Measurements from ENCODE around the gene BABAM2.

BABAM2 gene

DNA sequence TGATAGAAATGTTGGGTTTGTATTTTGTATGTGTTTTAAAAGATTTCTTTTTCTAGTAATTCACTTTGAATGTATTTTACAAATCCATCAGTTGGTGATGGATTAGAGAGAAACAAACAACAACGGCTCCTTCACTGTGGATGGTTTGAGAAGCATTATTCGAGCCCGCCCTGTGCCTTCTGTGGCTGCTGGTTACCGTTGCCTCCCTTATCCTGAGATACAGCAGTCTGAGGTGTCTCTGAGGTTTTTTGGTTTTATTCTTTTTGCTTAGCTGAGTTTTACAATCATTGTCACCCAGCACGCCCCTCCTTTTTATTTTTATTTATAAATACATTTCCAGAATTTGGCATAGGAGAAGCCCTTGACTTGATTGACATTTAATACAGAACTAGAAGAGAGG, 168.3 kb downstream of the BABAM2 start:
- no peaks in the 10 kb centered on the region for H3F3A ChIP-seq (ENCODE audit: insufficient read depth, low read length)
- no peak overlapping the region for H3K4me3 ChIP-seq (ENCODE audit: low read length)
- H4K20me1 ChIP-seq (ENCODE audit: insufficient read depth, low read length) = no peaks in the 10 kb centered on the region
- H3K9ac ChIP-seq (ENCODE audit: low read length) = no peak overlapping the region
- no peak overlapping the region for H3K4me2 ChIP-seq (ENCODE audit: low read depth, low read length)
- no peak for TF ChIP-seq EZH2phosphoT487 (IDR thresholded peaks at IDR 0.05; ENCODE audit: low read length)
- no peak for TF ChIP-seq CTCF (IDR thresholded peaks at IDR 0.05; ENCODE audit: low read length)
- TF ChIP-seq EZH2 (optimal IDR thresholded peaks at IDR 0.05; ENCODE audit: low read depth, low read length) = no peak
- DNase-seq = no peak
- no peaks in the 10 kb centered on the region for H3K36me3 ChIP-seq (replicated peaks; ENCODE audit: insufficient read depth, low read length)
- H3K9me3 ChIP-seq (replicated peaks; ENCODE audit: insufficient read depth, low read length) = no peaks in the 10 kb centered on the region
- no peak overlapping the region for H2AFZ ChIP-seq (ENCODE audit: low read length)
- no peaks in the 10 kb centered on the region for H3K79me2 ChIP-seq (ENCODE audit: low read length)
- H3K27ac ChIP-seq (ENCODE audit: low read length) = no peak overlapping the region
- H3K27me3 ChIP-seq (replicated peaks; ENCODE audit: insufficient read depth, low read length) = no peaks in the 10 kb centered on the region
- no peaks in the 10 kb centered on the region for H3K9me2 ChIP-seq (replicated peaks; ENCODE audit: insufficient read depth, low read length)
- H3K4me1 ChIP-seq (ENCODE audit: low read length) = no peaks in the 10 kb centered on the region

DNA sequence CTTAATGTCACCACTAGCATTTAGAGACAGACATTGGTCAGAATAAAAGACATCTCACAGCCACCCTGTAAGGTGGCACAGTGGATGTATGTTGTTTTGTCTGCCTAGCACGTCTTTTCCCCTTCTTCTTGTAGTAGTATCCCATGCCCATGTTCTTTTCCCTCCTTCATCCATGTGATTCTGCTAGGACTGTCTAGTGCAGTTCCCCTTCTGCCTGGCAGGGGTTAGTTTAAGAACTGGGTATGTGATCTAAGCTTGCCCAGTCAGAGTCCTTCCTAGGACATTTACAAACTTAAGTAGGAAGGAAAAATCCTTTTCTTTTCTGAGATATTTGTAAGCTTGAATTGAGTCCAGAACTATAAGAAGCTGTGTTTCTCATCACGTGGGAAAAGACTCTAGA, 172.3 kb downstream of the BABAM2 start:
- Histone ChIP-seq H3K36me3 (replicated peaks; ENCODE audit: insufficient read depth, low read length) (no peaks in the 10 kb centered on the region), H3K9me3 (replicated peaks; ENCODE audit: insufficient read depth, low read length) (no peaks in the 10 kb centered on the region), H3K9ac (ENCODE audit: low read length) (no peak overlapping the region), H3K27me3 (replicated peaks; ENCODE audit: insufficient read depth, low read length) (no peaks in the 10 kb centered on the region), H2AFZ (ENCODE audit: low read length) (no peak overlapping the region), H3K9me2 (replicated peaks; ENCODE audit: insufficient read depth, low read length) (no peaks in the 10 kb centered on the region), H3K27ac (ENCODE audit: low read length) (no peak overlapping the region), H4K20me1 (ENCODE audit: insufficient read depth, low read length) (no peaks in the 10 kb centered on the region), H3K4me1 (ENCODE audit: low read length) (no peaks in the 10 kb centered on the region), H3K4me3 (ENCODE audit: low read length) (no peak overlapping the region), H3F3A (ENCODE audit: insufficient read depth, low read length) (no peaks in the 10 kb centered on the region), H3K4me2 (ENCODE audit: low read depth, low read length) (no peak overlapping the region), H3K79me2 (ENCODE audit: low read length) (no peaks in the 10 kb centered on the region)
- TF ChIP-seq EZH2phosphoT487 (IDR thresholded peaks at IDR 0.05; ENCODE audit: low read length) (no peak), EZH2 (optimal IDR thresholded peaks at IDR 0.05; ENCODE audit: low read depth, low read length) (no peak), CTCF (IDR thresholded peaks at IDR 0.05; ENCODE audit: low read length) (no peak)
- DNase-seq = no peak

DNA sequence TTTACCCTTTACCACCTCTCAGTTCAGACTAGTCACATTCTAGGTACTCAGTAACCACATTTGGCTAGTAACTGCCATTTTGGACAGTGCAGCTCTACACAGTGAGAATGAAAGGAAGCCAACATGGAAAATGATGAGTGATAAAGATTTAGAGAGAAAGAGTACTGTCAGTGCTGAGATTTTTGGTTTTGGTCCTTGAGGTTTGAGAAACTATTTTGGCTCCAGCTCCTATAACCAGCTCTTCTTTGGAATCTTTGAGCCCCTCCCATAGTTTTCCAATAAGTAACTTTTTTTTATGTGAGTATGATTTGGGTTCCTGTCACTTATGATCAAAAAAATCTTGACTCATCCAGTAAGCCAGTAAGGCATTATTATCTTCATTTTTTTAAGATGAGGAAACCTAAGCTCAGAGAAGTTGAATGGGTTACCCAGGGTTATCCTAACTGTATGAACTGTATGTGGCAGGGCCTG, 173.0 kb downstream of the BABAM2 start:
- no peak overlapping the region for H3K4me2 ChIP-seq (ENCODE audit: low read depth, low read length)
- H3F3A ChIP-seq (ENCODE audit: insufficient read depth, low read length) = no peaks in the 10 kb centered on the region
- TF ChIP-seq EZH2phosphoT487 (IDR thresholded peaks at IDR 0.05; ENCODE audit: low read length) (no peak), CTCF (IDR thresholded peaks at IDR 0.05; ENCODE audit: low read length) (no peak), EZH2 (optimal IDR thresholded peaks at IDR 0.05; ENCODE audit: low read depth, low read length) (no peak)
- H3K27me3 ChIP-seq (replicated peaks; ENCODE audit: insufficient read depth, low read length) = no peaks in the 10 kb centered on the region
- H3K36me3 ChIP-seq (replicated peaks; ENCODE audit: insufficient read depth, low read length) = no peaks in the 10 kb centered on the region
- H3K4me1 ChIP-seq (ENCODE audit: low read length) = no peaks in the 10 kb centered on the region
- H3K9me2 ChIP-seq (replicated peaks; ENCODE audit: insufficient read depth, low read length) = no peaks in the 10 kb centered on the region
- no peak for DNase-seq
- H3K9me3 ChIP-seq (replicated peaks; ENCODE audit: insufficient read depth, low read length) = no peaks in the 10 kb centered on the region
- H3K79me2 ChIP-seq (ENCODE audit: low read length) = no peaks in the 10 kb centered on the region
- no peak overlapping the region for H3K4me3 ChIP-seq (ENCODE audit: low read length)
- no peak overlapping the region for H2AFZ ChIP-seq (ENCODE audit: low read length)
- no peaks in the 10 kb centered on the region for H4K20me1 ChIP-seq (ENCODE audit: insufficient read depth, low read length)
- H3K9ac ChIP-seq (ENCODE audit: low read length) = no peak overlapping the region
- H3K27ac ChIP-seq (ENCODE audit: low read length) = no peak overlapping the region
